Measurements from ENCODE around the gene SGPL1.

The SGPL1 gene

DNA sequence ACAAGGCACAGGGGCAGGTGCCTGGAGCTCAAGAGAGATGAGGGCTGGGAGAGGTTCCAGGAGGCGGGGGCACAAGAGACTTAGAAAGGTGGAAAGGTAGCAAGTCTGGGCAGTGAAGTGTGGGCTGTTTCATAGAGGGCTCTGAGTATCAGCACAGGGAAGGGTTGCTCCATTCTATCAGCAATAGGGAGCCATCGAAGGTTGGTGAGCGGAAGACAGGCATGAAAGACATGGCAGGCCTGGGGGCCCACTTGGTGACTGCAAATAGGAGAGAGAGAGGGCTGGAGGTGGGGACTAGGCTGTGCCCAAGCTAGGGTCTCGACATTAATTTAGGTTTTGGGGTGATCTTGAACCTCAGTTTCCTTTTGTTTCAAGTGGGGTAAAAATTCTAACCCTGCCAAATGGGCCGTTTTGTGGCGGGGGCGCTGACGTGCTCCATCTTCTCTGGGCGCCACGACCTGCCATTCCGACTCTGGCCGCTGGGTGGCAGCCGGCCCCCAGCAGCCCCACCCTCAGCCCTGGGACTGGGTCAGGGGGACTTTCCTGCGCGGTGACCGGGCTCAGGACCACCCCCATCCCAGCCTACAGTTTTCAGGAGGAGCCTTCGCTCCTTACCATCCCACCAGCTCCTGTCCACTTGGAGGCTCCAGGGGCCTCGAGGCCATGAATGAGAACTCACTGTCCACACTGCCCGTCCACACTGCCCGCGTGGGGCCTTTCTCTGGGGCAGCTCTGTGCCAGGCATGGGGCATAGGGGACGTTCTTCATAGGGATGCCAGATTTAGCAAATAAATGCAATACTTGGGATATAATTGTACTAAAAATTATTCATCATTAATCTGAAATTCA lies 109.9 kb downstream of the SGPL1 start:
- DNase-seq = peak; percentile 57

DNA sequence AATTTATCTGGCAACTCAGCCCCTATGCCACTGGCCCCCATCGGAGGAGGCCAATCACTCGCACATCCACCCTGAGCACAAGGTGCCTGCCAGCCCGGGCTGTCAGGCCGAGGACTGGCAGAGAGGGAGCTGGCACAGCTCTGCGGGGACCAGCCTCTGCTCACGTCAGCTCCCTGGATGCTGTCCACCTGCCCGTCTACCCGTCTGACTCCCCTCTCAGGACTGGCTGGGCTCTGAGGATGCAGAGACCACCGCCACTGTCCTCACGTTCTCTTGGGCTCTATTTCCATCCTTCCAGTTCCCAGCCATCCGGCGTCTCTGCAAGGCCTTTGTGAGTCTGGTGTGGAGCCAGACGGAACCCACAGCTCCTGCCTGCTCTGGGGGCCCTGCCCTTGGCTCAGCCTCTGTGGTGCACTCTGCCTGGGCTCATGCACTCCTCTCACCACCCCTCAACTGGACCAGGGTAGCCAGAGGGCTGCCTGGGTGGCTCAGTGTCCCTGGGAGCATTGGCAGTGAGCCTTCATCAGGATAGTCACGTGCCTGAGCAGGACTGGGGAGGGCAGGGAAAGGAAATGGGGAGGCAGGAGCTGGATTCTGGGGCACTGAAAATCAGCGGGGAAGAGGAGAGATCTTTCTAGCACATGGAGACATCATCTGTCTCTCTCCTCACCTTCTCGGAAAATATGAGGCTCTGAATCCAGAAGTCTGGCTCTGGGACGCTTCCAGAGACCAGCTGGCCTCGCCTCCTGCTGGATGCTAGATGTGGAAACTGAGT lies 110.7 kb downstream of the SGPL1 start:
- DNase-seq = no peak

DNA sequence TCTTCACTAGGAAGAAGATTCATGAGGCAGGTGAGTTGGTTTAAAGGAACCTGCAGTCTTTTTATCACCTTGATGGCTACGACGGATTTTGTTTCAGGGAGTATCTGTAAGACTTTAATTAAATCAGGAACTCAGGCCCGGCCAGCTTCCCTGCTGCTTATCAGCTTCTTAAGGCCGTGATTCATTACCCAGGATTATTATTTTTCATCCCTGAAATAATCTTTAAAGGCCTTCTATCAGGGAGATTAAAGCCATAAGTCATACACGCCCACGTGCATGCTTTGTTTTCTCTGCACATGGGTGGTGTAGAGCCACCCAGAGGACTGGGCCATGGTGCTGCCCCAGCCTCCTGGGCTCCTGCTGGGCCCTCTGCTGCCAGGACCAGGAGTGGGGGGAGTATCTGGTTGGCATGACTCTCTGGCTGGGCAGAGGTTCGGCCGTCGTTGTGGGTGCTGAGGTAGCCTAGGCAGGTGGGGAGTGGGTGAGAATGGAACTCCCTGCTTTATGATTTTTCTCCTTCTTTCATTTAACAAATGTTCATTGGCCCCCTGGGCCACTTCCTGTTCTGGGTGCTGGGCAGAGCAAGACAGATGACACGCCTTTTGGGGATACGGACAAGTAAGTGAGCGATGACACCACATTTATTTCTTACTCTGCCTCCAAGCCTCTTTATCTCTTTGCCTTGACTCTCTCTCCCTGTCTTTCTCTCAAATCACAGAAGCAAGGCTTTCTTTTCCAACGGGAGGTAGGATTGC lies 111.6 kb downstream of the SGPL1 start:
- no peak for DNase-seq

DNA sequence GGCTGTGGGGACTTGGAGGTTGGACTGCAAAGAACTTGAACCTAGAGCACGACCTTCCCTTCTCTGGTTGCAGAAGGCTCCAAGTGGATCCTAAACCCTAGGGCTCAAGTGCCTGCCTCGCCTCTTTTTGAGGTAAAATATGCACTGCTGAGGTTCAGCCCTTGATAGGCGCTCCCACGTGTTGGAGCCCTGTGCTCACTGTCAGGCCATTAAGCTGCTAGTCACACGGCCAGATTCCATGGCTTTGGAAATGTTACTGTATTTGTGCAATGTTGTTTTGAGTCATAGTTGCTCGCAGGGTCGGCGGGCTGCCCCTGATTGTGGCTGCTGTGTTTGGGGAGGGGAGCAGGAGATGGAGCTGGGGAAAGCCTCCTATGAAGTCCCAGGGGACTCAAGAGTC lies 112.4 kb downstream of the SGPL1 start:
- DNase-seq = no peak

DNA sequence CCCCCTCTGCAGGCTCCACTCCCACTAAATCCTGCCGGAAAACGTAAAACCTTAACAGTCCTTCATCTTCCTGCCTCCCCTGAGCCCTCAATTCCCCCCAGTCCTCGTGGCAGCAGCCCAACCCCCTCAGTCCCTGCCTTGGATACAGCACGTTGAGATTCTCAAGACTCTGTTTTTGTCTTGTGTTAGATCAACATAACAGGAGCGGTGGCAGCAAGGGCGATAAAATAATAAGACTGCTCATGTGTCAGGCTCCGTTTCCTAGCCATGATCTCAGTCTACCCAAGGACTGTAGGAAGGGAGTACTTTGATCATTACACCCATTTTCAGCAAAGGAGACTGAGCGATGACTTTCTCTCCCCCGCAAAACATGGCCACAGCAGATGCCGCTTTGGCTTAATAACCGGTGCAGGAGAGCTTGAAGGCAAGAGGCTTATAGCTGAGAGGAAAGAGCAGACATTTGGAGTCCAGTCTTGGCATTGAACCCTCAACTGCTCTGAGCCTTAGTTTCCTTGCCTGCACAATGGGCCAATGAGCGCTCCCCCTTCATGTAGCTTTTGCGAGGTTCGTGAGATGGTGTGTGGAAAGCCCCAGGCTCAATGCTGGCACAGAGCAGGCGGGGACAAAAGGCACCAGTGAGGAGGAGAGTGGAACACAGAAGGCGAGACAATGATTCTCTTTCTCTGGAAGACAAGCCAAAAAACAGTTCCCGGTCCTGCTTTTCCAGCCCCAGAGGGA lies 114.7 kb downstream of the SGPL1 start:
- no peak for DNase-seq
